ENCODE results near the gene DPH5.

- TF ChIP-seq, protein P1, sequence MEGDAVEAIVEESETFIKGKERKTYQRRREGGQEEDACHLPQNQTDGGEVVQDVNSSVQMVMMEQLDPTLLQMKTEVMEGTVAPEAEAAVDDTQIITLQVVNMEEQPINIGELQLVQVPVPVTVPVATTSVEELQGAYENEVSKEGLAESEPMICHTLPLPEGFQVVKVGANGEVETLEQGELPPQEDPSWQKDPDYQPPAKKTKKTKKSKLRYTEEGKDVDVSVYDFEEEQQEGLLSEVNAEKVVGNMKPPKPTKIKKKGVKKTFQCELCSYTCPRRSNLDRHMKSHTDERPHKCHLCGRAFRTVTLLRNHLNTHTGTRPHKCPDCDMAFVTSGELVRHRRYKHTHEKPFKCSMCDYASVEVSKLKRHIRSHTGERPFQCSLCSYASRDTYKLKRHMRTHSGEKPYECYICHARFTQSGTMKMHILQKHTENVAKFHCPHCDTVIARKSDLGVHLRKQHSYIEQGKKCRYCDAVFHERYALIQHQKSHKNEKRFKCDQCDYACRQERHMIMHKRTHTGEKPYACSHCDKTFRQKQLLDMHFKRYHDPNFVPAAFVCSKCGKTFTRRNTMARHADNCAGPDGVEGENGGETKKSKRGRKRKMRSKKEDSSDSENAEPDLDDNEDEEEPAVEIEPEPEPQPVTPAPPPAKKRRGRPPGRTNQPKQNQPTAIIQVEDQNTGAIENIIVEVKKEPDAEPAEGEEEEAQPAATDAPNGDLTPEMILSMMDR (IDR thresholded peaks at IDR 0.05; ENCODE audit: borderline replicate concordance, extremely low read depth, low read length, poor library complexity, severe bottlenecking), result no peak
- TF ChIP-seq EZH2 (IDR thresholded peaks at IDR 0.05; ENCODE audit: borderline replicate concordance, low read depth, low read length, severe bottlenecking), result no peak
Measured at GRCh38 chr1:100941580-100942216, 83.9 kb downstream of the DPH5 start.
